GM21717 (cell line): Measurements from ENCODE around the gene NAALADL1.
"Not testable (repeated sequence)": the region's sequence is repeated elsewhere in the genome, so short reads cannot be mapped to it uniquely, and the experiment has no call there.

Experiments
- ATAC-seq: cut with Tn5 transposase; IDR thresholded peaks from one replicate; pipeline ENCODE4 v1.9.1; 2021; ENCODE audit warnings: mild to moderate bottlenecking, moderate library complexity; ENCODE audit not compliant: unreplicated experiment

The NAALADL1 gene

GRCh38 chr11:65016705-65017104 lies 41.6 kb downstream of the NAALADL1 start:
- no peak for ATAC-seq

- no peak for ATAC-seq
These were observed 43.6 kb downstream of the NAALADL1 start for GRCh38 chr11:65014726-65015227.

- peak; percentile 60 for ATAC-seq
These were observed 44.2 kb downstream of the NAALADL1 start, which contains the start of gene ARL2 for GRCh38 chr11:65013888-65014725. ARL2 (plus strand) TSS chr11:65014160; CDS start chr11:65014208, 48 bp downstream.

- ATAC-seq, result peak; percentile 76
These were observed 45.0 kb downstream of the NAALADL1 start for GRCh38 chr11:65013130-65013887.

GRCh38 chr11:65008873-65009272 lies 49.5 kb downstream of the NAALADL1 start:
- ATAC-seq, result no peak

GRCh38 chr11:65008016-65008415 lies 50.3 kb downstream of the NAALADL1 start:
- ATAC-seq, result no peak

GRCh38 chr11:65003968-65004367 lies 54.4 kb downstream of the NAALADL1 start:
- not testable (repeated sequence) for ATAC-seq

GRCh38 chr11:65003282-65003681 lies 55.1 kb downstream of the NAALADL1 start:
- ATAC-seq, result no peak

- no peak for ATAC-seq
These were observed 55.6 kb downstream of the NAALADL1 start for GRCh38 chr11:65002706-65003105.

GRCh38 chr11:64999478-64999877 lies 58.9 kb downstream of the NAALADL1 start:
- ATAC-seq, result no peak

GRCh38 chr11:64998690-64999431 lies 59.5 kb downstream of the NAALADL1 start:
- ATAC-seq, result no peak

- no peak for ATAC-seq
These were observed 60.2 kb downstream of the NAALADL1 start for GRCh38 chr11:64998141-64998540.

GRCh38 chr11:64996710-64997380 lies 61.5 kb downstream of the NAALADL1 start, which contains the start of gene BATF2:
BATF2 (minus strand) TSS chr11:64996971; CDS start chr11:64996914, 57 bp downstream.
- ATAC-seq, result no peak

GRCh38 chr11:64996327-64996709 lies 62.0 kb downstream of the NAALADL1 start:
- no peak for ATAC-seq
